Measurements from ENCODE around the gene NKD2. TPM values are rescaled to one million over a fixed set of nuclear protein-coding genes. Genes with fewer than 3 reads are reported as not detected.

Gene NKD2
- total RNA-seq, 1 experiment from 2014 or later, result 12.8 TPM

DNA sequence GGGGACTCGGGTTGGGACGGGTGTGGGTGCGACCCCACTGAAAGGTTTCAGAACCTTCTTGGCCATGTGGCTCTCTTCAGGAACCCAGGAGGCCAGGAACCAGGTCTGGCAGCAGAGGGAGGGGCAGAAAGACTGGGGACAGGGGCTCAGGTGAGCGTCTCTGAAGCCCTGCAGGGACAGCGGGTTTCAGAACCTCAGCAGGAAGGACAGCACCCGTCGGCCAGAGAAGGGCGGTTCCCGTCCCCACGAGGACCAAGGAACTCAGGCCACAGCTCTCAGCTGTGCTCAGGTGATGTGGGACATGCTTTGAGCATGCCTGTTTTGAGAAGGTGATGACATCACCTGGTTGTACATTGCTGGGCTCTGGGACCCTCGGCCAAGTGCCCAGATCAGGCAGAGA, 77.5 kb downstream of the NKD2 start (continued):
- TF ChIP-seq, protein P1, sequence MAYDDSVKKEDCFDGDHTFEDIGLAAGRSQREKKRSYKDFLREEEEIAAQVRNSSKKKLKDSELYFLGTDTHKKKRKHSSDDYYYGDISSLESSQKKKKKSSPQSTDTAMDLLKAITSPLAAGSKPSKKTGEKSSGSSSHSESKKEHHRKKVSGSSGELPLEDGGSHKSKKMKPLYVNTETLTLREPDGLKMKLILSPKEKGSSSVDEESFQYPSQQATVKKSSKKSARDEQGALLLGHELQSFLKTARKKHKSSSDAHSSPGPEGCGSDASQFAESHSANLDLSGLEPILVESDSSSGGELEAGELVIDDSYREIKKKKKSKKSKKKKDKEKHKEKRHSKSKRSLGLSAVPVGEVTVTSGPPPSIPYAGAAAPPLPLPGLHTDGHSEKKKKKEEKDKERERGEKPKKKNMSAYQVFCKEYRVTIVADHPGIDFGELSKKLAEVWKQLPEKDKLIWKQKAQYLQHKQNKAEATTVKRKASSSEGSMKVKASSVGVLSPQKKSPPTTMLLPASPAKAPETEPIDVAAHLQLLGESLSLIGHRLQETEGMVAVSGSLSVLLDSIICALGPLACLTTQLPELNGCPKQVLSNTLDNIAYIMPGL (CRISPR knock-in tag; IDR thresholded peaks at IDR 0.05), result no peak

DNA sequence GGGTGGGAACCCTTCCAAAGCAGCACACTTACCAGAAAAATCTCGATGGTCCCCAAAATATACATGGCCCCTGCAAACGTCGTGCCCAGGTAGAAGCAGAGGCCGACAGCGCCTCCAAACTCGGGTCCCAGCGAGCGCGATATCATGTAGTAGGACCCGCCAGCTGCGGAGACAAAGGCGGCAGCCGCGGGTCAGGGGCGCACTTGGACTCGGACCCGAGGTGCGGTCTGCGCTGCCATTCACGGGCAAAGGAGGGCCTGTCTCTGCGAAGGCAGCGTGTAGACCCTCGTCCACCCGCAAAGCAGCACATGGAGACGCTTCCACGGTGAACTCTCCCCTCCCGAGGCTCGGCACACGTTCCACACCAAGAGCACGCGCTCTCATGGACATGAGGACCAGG, 78.3 kb downstream of the NKD2 start:
- TF ChIP-seq TEAD1 (CRISPR knock-in tag; IDR thresholded peaks at IDR 0.05) (no peak), KAT7 (CRISPR knock-in tag; IDR thresholded peaks at IDR 0.05; ENCODE audit: borderline replicate concordance) (no peak), ZNF671 (CRISPR knock-in tag; IDR thresholded peaks at IDR 0.05) (no peak), NFYB (CRISPR knock-in tag; conservative IDR thresholded peaks at IDR 0.05; ENCODE audit: low read depth) (no peak), ZNF317 (CRISPR knock-in tag; IDR thresholded peaks at IDR 0.05; ENCODE audit: borderline replicate concordance, low read depth) (no peak), NR2C2 (CRISPR knock-in tag; IDR thresholded peaks at IDR 0.05) (no peak)
- TF ChIP-seq, protein P2, sequence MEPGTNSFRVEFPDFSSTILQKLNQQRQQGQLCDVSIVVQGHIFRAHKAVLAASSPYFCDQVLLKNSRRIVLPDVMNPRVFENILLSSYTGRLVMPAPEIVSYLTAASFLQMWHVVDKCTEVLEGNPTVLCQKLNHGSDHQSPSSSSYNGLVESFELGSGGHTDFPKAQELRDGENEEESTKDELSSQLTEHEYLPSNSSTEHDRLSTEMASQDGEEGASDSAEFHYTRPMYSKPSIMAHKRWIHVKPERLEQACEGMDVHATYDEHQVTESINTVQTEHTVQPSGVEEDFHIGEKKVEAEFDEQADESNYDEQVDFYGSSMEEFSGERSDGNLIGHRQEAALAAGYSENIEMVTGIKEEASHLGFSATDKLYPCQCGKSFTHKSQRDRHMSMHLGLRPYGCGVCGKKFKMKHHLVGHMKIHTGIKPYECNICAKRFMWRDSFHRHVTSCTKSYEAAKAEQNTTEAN (CRISPR knock-in tag; IDR thresholded peaks at IDR 0.05), result no peak
- TF ChIP-seq, protein P3, sequence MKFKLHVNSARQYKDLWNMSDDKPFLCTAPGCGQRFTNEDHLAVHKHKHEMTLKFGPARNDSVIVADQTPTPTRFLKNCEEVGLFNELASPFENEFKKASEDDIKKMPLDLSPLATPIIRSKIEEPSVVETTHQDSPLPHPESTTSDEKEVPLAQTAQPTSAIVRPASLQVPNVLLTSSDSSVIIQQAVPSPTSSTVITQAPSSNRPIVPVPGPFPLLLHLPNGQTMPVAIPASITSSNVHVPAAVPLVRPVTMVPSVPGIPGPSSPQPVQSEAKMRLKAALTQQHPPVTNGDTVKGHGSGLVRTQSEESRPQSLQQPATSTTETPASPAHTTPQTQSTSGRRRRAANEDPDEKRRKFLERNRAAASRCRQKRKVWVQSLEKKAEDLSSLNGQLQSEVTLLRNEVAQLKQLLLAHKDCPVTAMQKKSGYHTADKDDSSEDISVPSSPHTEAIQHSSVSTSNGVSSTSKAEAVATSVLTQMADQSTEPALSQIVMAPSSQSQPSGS (CRISPR knock-in tag; IDR thresholded peaks at IDR 0.05; ENCODE audit: borderline replicate concordance, low read depth), result no peak
- TF ChIP-seq, protein P4, sequence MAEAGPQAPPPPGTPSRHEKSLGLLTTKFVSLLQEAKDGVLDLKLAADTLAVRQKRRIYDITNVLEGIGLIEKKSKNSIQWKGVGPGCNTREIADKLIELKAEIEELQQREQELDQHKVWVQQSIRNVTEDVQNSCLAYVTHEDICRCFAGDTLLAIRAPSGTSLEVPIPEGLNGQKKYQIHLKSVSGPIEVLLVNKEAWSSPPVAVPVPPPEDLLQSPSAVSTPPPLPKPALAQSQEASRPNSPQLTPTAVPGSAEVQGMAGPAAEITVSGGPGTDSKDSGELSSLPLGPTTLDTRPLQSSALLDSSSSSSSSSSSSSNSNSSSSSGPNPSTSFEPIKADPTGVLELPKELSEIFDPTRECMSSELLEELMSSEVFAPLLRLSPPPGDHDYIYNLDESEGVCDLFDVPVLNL (CRISPR knock-in tag; IDR thresholded peaks at IDR 0.05; ENCODE audit: borderline replicate concordance, low read depth), result no peak
- TF ChIP-seq, protein P5, sequence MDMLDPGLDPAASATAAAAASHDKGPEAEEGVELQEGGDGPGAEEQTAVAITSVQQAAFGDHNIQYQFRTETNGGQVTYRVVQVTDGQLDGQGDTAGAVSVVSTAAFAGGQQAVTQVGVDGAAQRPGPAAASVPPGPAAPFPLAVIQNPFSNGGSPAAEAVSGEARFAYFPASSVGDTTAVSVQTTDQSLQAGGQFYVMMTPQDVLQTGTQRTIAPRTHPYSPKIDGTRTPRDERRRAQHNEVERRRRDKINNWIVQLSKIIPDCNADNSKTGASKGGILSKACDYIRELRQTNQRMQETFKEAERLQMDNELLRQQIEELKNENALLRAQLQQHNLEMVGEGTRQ (CRISPR knock-in tag; IDR thresholded peaks at IDR 0.05), result no peak
- CTCF ChIA-PET, result no interaction called here
- H3K36me3 Mint-ChIP-seq, result peaks cover under 1% of the 10 kb centered on the region; the same call in 1 of the 2 replicates
- ATAC-seq, result no peak
- DNase-seq (ENCODE audit: low spot score), result no peak
- H3K9me3 Mint-ChIP-seq, result no peaks in the 10 kb centered on the region
- H3K4me3 Mint-ChIP-seq, result no peak overlapping the region
- POLR2A ChIA-PET, result no interaction called here
- H3K27ac Mint-ChIP-seq, result no peak overlapping the region
- no peaks in the 10 kb centered on the region for H3K4me1 Mint-ChIP-seq
- H3K27me3 Mint-ChIP-seq (ENCODE audit: low read depth), result no peaks in the 10 kb centered on the region

DNA sequence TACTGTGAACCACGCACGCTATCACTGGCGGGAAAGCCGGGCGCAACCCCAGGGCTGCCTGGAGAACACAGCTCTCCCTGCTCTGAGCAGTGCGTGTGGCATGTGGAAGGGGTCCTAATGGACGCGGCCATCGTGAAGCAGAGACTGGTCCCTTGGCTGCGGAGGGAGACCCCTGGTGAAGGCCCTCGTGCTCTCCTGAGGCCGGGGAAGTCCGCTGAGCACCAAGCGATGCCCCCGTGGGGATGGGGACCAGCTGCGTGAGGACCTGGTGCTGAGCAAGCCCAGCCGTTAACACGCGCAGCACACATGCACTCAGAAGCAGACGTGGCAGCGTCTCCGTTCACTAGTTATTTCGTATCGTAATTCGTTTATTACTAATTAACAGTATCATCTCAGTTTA, 78.8 kb downstream of the NKD2 start:
- no peaks in the 10 kb centered on the region for H3K9me3 Mint-ChIP-seq
- no peak overlapping the region for H3K4me3 Mint-ChIP-seq
- H3K4me1 Mint-ChIP-seq, result no peaks in the 10 kb centered on the region
- DNase-seq (ENCODE audit: low spot score), result no peak
- H3K27me3 Mint-ChIP-seq (ENCODE audit: low read depth), result no peaks in the 10 kb centered on the region
- H3K36me3 Mint-ChIP-seq, result peaks cover 2% of the 10 kb centered on the region; the same call in 1 of the 2 replicates
- TF ChIP-seq, protein P6, sequence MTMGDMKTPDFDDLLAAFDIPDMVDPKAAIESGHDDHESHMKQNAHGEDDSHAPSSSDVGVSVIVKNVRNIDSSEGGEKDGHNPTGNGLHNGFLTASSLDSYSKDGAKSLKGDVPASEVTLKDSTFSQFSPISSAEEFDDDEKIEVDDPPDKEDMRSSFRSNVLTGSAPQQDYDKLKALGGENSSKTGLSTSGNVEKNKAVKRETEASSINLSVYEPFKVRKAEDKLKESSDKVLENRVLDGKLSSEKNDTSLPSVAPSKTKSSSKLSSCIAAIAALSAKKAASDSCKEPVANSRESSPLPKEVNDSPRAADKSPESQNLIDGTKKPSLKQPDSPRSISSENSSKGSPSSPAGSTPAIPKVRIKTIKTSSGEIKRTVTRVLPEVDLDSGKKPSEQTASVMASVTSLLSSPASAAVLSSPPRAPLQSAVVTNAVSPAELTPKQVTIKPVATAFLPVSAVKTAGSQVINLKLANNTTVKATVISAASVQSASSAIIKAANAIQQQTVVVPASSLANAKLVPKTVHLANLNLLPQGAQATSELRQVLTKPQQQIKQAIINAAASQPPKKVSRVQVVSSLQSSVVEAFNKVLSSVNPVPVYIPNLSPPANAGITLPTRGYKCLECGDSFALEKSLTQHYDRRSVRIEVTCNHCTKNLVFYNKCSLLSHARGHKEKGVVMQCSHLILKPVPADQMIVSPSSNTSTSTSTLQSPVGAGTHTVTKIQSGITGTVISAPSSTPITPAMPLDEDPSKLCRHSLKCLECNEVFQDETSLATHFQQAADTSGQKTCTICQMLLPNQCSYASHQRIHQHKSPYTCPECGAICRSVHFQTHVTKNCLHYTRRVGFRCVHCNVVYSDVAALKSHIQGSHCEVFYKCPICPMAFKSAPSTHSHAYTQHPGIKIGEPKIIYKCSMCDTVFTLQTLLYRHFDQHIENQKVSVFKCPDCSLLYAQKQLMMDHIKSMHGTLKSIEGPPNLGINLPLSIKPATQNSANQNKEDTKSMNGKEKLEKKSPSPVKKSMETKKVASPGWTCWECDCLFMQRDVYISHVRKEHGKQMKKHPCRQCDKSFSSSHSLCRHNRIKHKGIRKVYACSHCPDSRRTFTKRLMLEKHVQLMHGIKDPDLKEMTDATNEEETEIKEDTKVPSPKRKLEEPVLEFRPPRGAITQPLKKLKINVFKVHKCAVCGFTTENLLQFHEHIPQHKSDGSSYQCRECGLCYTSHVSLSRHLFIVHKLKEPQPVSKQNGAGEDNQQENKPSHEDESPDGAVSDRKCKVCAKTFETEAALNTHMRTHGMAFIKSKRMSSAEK (CRISPR knock-in tag; IDR thresholded peaks at IDR 0.05; ENCODE audit: borderline replicate concordance), result no peak
- no peak for TF ChIP-seq FOXJ3 (CRISPR knock-in tag; IDR thresholded peaks at IDR 0.05; ENCODE audit: borderline replicate concordance)
- no peak for TF ChIP-seq SMAD3 (CRISPR knock-in tag; IDR thresholded peaks at IDR 0.05; ENCODE audit: borderline replicate concordance)
- TF ChIP-seq, protein P7, sequence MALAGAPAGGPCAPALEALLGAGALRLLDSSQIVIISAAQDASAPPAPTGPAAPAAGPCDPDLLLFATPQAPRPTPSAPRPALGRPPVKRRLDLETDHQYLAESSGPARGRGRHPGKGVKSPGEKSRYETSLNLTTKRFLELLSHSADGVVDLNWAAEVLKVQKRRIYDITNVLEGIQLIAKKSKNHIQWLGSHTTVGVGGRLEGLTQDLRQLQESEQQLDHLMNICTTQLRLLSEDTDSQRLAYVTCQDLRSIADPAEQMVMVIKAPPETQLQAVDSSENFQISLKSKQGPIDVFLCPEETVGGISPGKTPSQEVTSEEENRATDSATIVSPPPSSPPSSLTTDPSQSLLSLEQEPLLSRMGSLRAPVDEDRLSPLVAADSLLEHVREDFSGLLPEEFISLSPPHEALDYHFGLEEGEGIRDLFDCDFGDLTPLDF (CRISPR knock-in tag; IDR thresholded peaks at IDR 0.05), result no peak
- no peak for TF ChIP-seq CREB1 (CRISPR knock-in tag; IDR thresholded peaks at IDR 0.05)
- no peak for TF ChIP-seq ESRRA (CRISPR knock-in tag; IDR thresholded peaks at IDR 0.05; ENCODE audit: borderline replicate concordance)
- no peak for TF ChIP-seq ATF1 (CRISPR knock-in tag; IDR thresholded peaks at IDR 0.05)
- TF ChIP-seq, protein P4 (CRISPR knock-in tag; IDR thresholded peaks at IDR 0.05; ENCODE audit: borderline replicate concordance, low read depth), result no peak
- TF ChIP-seq NFE2L1 (CRISPR knock-in tag; IDR thresholded peaks at IDR 0.05), result no peak
- TF ChIP-seq JAZF1 (CRISPR knock-in tag; IDR thresholded peaks at IDR 0.05), result no peak
- TF ChIP-seq SP1 (CRISPR knock-in tag; conservative IDR thresholded peaks at IDR 0.05), result no peak
- ChIA-PET CTCF (no interaction called here), POLR2A (no interaction called here)
- H3K27ac Mint-ChIP-seq, result no peak overlapping the region
- ATAC-seq, result no peak

Measured in WTC11 (cell line).